ENCODE measurements around the gene MPC2. TPM values are rescaled to one million over a fixed set of nuclear protein-coding genes. Genes with fewer than 3 reads are reported as not detected.

MPC2 gene
- total RNA-seq, 1 experiment from 2014 or later: 56.2 TPM

GRCh38 chr1:167881069-167881468, 55.8 kb downstream of the MPC2 start:
- intact Hi-C loops (cut with micrococcal nuclease; ENCODE audit: unreplicated experiment): no loop called here
- Histone ChIP-seq H3K36me3 (ENCODE audit: insufficient read depth, low read length, poor library complexity, severe bottlenecking) (no peaks in the 10 kb centered on the region), H3K27ac (ENCODE audit: low read depth, low read length, poor library complexity, severe bottlenecking) (no peak overlapping the region), H3K4me1 (ENCODE audit: insufficient read depth, low read length, poor library complexity, severe bottlenecking) (no peaks in the 10 kb centered on the region), H3K27me3 (replicated peaks; ENCODE audit: insufficient read depth, low read depth, low read length, poor library complexity) (no peaks in the 10 kb centered on the region), H3K9me3 (ENCODE audit: low read depth, low read length, poor library complexity, severe bottlenecking) (no peaks in the 10 kb centered on the region), H3K4me3 (ENCODE audit: low read depth, low read length, poor library complexity, severe bottlenecking) (no peak overlapping the region)
- CTCF ChIA-PET: no interaction called here
- DNase-seq (ENCODE audit: low spot score): no peak
- TF ChIP-seq EZH2 (IDR thresholded peaks at IDR 0.05; ENCODE audit: borderline replicate concordance, low read depth, low read length, poor library complexity, severe bottlenecking) (no peak), CTCF (conservative IDR thresholded peaks at IDR 0.05; ENCODE audit: low read depth, low read length) (no peak)
- POLR2A ChIA-PET (ENCODE audit: low non-redundant PET): no interaction called here
- no TSS peak for BruUV-seq (replicated peaks)

- no peaks in the 10 kb centered on the region for H3K36me3 ChIP-seq (ENCODE audit: insufficient read depth, low read length, poor library complexity, severe bottlenecking)
- no peaks in the 10 kb centered on the region for H3K27me3 ChIP-seq (replicated peaks; ENCODE audit: insufficient read depth, low read depth, low read length, poor library complexity)
- BruUV-seq (replicated peaks): no TSS peak
- no peak overlapping the region for H3K4me3 ChIP-seq (ENCODE audit: low read depth, low read length, poor library complexity, severe bottlenecking)
- POLR2A ChIA-PET (ENCODE audit: low non-redundant PET): no interaction called here
- no peaks in the 10 kb centered on the region for H3K9me3 ChIP-seq (ENCODE audit: low read depth, low read length, poor library complexity, severe bottlenecking)
- no peaks in the 10 kb centered on the region for H3K4me1 ChIP-seq (ENCODE audit: insufficient read depth, low read length, poor library complexity, severe bottlenecking)
- CTCF ChIA-PET: interaction anchor here (0.6 kb wide), 1 partner anchor 84 kb away, joined by 3 read pairs; no protein-coding TSS in a partner anchor
- no peak overlapping the region for H3K27ac ChIP-seq (ENCODE audit: low read depth, low read length, poor library complexity, severe bottlenecking)
- DNase-seq (ENCODE audit: low spot score): no peak
- intact Hi-C loops (cut with micrococcal nuclease; ENCODE audit: unreplicated experiment): no loop called here
- TF ChIP-seq CTCF (conservative IDR thresholded peaks at IDR 0.05; ENCODE audit: low read depth, low read length): no peak
- no peak for TF ChIP-seq EZH2 (IDR thresholded peaks at IDR 0.05; ENCODE audit: borderline replicate concordance, low read depth, low read length, poor library complexity, severe bottlenecking)
Measured at GRCh38 chr1:167880580-167881021, 56.3 kb downstream of the MPC2 start.

GRCh38 chr1:167879508-167879907, 57.4 kb downstream of the MPC2 start:
- no peaks in the 10 kb centered on the region for H3K36me3 ChIP-seq (ENCODE audit: insufficient read depth, low read length, poor library complexity, severe bottlenecking)
- no peaks in the 10 kb centered on the region for H3K4me1 ChIP-seq (ENCODE audit: insufficient read depth, low read length, poor library complexity, severe bottlenecking)
- H3K4me3 ChIP-seq (ENCODE audit: low read depth, low read length, poor library complexity, severe bottlenecking): no peak overlapping the region
- ChIA-PET CTCF (no interaction called here), POLR2A (ENCODE audit: low non-redundant PET) (no interaction called here)
- no peak for TF ChIP-seq CTCF (conservative IDR thresholded peaks at IDR 0.05; ENCODE audit: low read depth, low read length)
- TF ChIP-seq EZH2 (IDR thresholded peaks at IDR 0.05; ENCODE audit: borderline replicate concordance, low read depth, low read length, poor library complexity, severe bottlenecking): no peak
- no TSS peak for BruUV-seq (replicated peaks)
- H3K27me3 ChIP-seq (replicated peaks; ENCODE audit: insufficient read depth, low read depth, low read length, poor library complexity): no peaks in the 10 kb centered on the region
- H3K9me3 ChIP-seq (ENCODE audit: low read depth, low read length, poor library complexity, severe bottlenecking): no peaks in the 10 kb centered on the region
- H3K27ac ChIP-seq (ENCODE audit: low read depth, low read length, poor library complexity, severe bottlenecking): no peak overlapping the region
- DNase-seq (ENCODE audit: low spot score): no peak
- intact Hi-C loops (cut with micrococcal nuclease; ENCODE audit: unreplicated experiment): no loop called here
